HFF-Myc (cell line): ENCODE data around the gene ZNF777.

Experiments used
- DNase-seq: peaks from one replicate; pipeline ENCODE4 v3.0.0-alpha.2; 2011; ENCODE audit warnings: low read depth; ENCODE audit errors: extremely low read depth
- H3K4me3 ChIP-seq: replicated peaks from 2 replicates; pipeline ENCODE4 v1.5.1; 2011; ENCODE audit warnings: low read depth, mild to moderate bottlenecking, control low read depth, low read length
- TF ChIP-seq, protein P1 (sequence below): IDR thresholded peaks from 2 replicates; pipeline ENCODE4 v1.5.1; 2012; ENCODE audit warnings: mild to moderate bottlenecking, low read depth, low read length, control low read depth; ENCODE audit errors: missing control alignments

Gene ZNF777

DNA sequence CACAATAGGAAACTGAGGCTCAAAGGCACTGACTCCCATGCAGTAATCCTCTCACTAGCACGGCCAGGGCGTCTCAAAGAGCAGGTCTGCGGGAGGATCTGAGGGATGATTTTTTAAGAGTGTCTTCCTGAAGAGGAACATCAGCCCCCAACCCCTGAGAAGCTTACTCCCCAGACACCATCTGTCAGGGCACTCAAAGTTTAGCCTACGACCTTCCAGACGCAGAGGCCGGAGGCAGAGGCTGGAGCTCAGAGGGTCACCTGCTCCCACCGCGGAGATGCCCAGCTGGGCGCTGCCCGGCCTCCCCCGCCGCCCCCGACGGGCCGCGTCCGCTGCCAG, 1.7 kb downstream of the ZNF777 start:
- peak overlapping the region; percentile 51 for H3K4me3 ChIP-seq
- no peak for DNase-seq
- TF ChIP-seq, protein P1, sequence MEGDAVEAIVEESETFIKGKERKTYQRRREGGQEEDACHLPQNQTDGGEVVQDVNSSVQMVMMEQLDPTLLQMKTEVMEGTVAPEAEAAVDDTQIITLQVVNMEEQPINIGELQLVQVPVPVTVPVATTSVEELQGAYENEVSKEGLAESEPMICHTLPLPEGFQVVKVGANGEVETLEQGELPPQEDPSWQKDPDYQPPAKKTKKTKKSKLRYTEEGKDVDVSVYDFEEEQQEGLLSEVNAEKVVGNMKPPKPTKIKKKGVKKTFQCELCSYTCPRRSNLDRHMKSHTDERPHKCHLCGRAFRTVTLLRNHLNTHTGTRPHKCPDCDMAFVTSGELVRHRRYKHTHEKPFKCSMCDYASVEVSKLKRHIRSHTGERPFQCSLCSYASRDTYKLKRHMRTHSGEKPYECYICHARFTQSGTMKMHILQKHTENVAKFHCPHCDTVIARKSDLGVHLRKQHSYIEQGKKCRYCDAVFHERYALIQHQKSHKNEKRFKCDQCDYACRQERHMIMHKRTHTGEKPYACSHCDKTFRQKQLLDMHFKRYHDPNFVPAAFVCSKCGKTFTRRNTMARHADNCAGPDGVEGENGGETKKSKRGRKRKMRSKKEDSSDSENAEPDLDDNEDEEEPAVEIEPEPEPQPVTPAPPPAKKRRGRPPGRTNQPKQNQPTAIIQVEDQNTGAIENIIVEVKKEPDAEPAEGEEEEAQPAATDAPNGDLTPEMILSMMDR = no peak

DNA sequence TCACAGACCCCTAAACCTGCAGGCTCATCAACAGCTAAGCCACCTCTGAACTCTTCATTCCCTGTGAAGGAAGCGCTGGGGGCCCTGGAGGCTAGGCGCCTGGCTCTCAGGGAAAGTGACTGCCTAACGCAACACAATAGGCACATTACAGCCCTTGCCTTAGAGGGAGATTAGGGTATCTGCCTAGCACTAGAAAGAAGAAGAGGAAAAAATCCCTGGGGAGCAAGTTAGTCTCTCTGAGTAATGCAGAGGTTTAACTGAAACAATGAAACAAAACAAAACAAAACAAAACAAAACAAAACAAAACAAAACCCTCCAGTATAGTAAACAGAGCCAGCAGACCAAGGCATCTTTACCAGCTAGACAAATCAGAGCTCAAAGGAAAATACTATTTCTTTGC, 2.6 kb downstream of the ZNF777 start:
- TF ChIP-seq, protein P1 = no peak
- H3K4me3 ChIP-seq = no peak overlapping the region
- DNase-seq = no peak

DNA sequence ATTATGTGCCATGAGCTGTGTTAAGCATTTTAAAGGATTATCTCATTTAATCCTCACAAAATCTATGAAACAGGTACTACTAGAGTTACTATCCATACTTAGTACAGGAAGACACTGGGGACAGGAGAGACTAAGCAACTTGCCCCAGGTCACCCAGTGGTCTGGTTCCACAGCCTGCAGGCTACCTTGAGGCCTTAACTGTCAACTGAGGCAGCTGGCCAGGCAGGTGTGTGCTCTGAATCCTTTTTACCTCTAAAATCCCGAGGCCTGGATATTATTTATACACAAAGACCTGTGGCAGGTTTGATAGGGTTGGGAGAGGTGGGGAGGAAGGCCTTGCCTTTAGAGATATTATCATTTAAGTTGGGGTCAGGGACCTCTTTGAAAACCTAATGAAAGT, 3.1 kb downstream of the ZNF777 start:
- TF ChIP-seq, protein P1 = no peak
- no peak for DNase-seq
- H3K4me3 ChIP-seq = no peak overlapping the region

DNA sequence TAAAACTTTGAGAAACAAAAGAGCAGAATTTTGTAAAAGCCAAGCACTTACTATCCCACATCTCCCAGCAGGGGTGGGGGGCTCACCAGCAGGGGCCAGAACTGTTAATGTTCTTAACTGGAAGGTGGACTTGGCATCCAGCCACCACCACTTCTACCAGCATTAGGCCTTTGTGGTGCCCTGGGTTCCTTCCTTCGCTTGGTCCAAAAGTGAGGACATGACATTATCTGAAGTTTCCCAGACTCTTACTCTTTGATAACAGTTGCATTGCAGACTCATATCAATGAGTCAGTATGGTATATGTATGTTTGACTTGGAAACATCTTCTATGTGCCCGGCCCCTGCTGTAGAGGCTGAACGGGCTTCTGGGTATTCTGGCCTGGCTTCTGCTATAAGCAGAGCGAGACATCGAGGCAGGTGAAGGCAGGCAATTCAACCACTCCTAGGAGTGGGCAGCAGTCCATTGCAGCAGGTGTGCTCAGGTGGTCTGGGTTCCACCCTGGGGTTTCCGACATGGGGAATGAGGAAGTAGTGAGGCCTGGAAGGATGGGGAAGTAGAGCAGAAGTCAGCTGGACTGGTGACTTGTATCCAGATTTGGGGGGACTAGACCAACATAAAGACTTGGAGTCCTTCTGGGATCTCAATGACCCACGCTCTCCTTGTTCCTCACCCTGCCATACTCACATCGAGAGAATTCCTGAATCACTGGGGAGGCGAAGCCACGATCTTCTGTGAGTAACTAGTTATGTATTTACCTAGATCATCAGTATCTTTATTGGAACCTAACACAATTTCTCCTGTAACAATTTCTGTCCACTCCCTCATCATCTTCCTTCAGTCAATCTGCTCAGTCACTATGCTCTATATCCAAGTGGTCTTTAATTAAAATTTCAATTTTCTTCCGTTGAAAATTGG, 4.1 kb downstream of the ZNF777 start:
- TF ChIP-seq, protein P1 = no peak
- H3K4me3 ChIP-seq = no peak overlapping the region
- DNase-seq = no peak

DNA sequence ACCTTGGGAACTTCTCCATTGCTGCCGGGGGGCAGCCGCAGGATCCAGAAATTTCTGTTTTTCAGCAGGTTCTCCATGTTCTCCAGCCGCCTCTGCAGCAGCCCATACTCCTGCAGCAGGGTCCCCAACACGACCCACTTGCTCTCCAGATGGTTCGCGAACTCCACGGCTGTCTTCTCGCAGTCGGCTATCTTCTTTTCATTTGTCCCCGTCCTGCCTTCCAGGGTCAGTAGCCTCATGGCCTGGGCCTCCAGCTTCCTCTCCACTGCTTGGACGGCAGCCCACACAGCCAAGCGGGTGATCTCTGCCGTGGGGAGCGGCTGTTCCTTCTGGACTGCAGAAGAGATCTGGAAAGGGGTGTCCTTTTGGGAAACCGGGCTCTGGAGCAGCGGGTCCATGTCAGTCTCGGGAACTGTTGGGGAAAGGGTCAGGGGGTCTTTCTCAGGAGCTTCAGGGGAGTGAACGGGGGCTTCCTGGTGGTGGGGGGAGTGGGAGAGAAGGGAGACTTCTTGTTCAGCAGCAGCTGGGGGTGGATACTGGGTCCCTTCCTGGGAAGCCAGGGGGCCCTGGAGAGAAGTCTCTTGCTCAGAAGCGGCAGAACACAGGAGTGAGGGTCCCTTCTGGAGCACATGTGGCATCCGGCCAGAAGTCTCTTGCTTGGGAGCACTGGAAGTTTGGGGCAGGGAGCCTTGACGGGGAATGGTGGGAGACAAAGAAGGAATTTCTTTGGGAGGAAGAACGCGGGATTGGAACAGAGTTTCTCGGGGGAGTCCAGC, 5.5 kb downstream of the ZNF777 start:
- TF ChIP-seq, protein P1 = no peak
- no peak overlapping the region for H3K4me3 ChIP-seq
- no peak for DNase-seq

DNA sequence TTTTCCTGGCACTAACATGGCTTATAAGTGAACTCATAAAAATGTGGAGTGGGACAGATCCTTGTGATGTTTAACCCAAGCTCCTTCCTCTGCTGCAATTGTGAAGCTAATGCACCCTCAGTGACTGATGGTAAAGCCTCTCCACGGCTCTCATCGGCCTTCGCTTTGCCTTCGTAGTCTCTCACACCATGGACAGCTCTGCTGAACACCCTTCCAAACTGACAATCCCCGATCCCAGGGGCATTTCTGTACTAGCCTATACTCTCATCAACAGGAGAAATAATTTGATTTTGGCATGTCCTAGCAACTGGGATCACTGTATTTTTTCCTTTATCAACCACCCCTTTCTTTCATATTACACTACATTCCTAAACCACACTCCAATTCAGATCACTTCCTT, 6.1 kb downstream of the ZNF777 start:
- no peak overlapping the region for H3K4me3 ChIP-seq
- no peak for DNase-seq
- TF ChIP-seq, protein P1 = no peak
